NCI-H2196 treated with DMSO at 0.1 percent for 48 hours (cell line): ENCODE results near the gene CUEDC1.

ENCODE experiments used
- DNase-seq: peaks from one replicate; lab custom pipeline; 2025; ENCODE audit not compliant: unreplicated experiment; lab: John Stamatoyannopoulos, UW

The CUEDC1 gene

GRCh38 chr17:57955183-57955931 is at the start of gene CUEDC1:
Gene CUEDC1 (minus strand): TSS chr17:57955412. CDS start chr17:57885564, 69,848 bp downstream.
- DNase-seq = peak; percentile 45

- DNase-seq = no peak
These were observed 48.8 kb upstream of the CUEDC1 start for GRCh38 chr17:58004060-58004459.

GRCh38 chr17:58002973-58003372 is 47.8 kb upstream of the CUEDC1 start:
- DNase-seq = no peak

- no peak for DNase-seq
These were observed 47.1 kb upstream of the CUEDC1 start for GRCh38 chr17:58002154-58002948.

- DNase-seq = no peak
These were observed 46.4 kb upstream of the CUEDC1 start for GRCh38 chr17:58001461-58002124.

GRCh38 chr17:57999496-58000017 is 44.3 kb upstream of the CUEDC1 start:
- peak; percentile 67 for DNase-seq

GRCh38 chr17:57999010-57999495 is 43.8 kb upstream of the CUEDC1 start:
- DNase-seq = no peak

GRCh38 chr17:57997085-57997809 is 42.0 kb upstream of the CUEDC1 start:
- DNase-seq = no peak

GRCh38 chr17:57995076-57995956 is 40.1 kb upstream of the CUEDC1 start:
- DNase-seq = peak; percentile 78

GRCh38 chr17:57994436-57994835 is 39.2 kb upstream of the CUEDC1 start:
- no peak for DNase-seq

GRCh38 chr17:57993471-57994365 is 38.5 kb upstream of the CUEDC1 start:
- DNase-seq = peak; percentile 61

- no peak for DNase-seq
These were observed 36.3 kb upstream of the CUEDC1 start for GRCh38 chr17:57991537-57991936.

- DNase-seq = no peak
These were observed 34.8 kb upstream of the CUEDC1 start for GRCh38 chr17:57990037-57990436.

- DNase-seq = peak; percentile 74
These were observed 33.4 kb upstream of the CUEDC1 start for GRCh38 chr17:57988301-57989250.

- DNase-seq = peak; percentile 74
These were observed 32.5 kb upstream of the CUEDC1 start, which contains the start of gene VEZF1 for GRCh38 chr17:57987581-57988300. Gene VEZF1 (minus strand): TSS chr17:57988254. CDS start chr17:57988111, 143 bp downstream.

- no peak for DNase-seq
These were observed 31.8 kb upstream of the CUEDC1 start for GRCh38 chr17:57986841-57987580.
